T-helper 1 cell (primary cell): ENCODE data around the gene NBDY.
"Not testable (repeated sequence)": the region's sequence is repeated elsewhere in the genome, so short reads cannot be mapped to it uniquely, and the experiment has no call there.

Source experiments
- DNase-seq, 5 donors: peaks; one replicate each; pipeline ENCODE4 v3.0.0-alpha.2; 2012 to 2020

NBDY gene

GRCh38 chrX:56802921-56803849 is 74.1 kb downstream of the NBDY start:
- DNase-seq = peak in 4 of 5 donors; percentile 11 to 81 (median 35)

GRCh38 chrX:56803850-56804681 is 75.0 kb downstream of the NBDY start:
- no peak for DNase-seq

- DNase-seq = no peak
Measured at GRCh38 chrX:56804867-56805266, 75.8 kb downstream of the NBDY start.

GRCh38 chrX:56805399-56805798 is 76.4 kb downstream of the NBDY start:
- no peak for DNase-seq

GRCh38 chrX:56806176-56806575 is 77.1 kb downstream of the NBDY start:
- DNase-seq = not testable (repeated sequence)

GRCh38 chrX:56811599-56811998 is 82.6 kb downstream of the NBDY start:
- DNase-seq = no peak

GRCh38 chrX:56812515-56813105 is 83.6 kb downstream of the NBDY start:
- DNase-seq = peak in 1 of 5 donors; percentile 82

GRCh38 chrX:56813318-56813837 is 84.3 kb downstream of the NBDY start:
- DNase-seq = peak; percentile 11 to 75 (median 29)

GRCh38 chrX:56817179-56817578 is 88.1 kb downstream of the NBDY start:
- DNase-seq = no peak

GRCh38 chrX:56826020-56826419 is 97.0 kb downstream of the NBDY start:
- no peak for DNase-seq

GRCh38 chrX:56833626-56834025 is 104.6 kb downstream of the NBDY start:
- no peak for DNase-seq

GRCh38 chrX:56853436-56853835 is 124.4 kb downstream of the NBDY start:
- no peak for DNase-seq

- no peak for DNase-seq
Measured at GRCh38 chrX:56857042-56857441, 128.0 kb downstream of the NBDY start.

GRCh38 chrX:56860888-56861287 is 131.8 kb downstream of the NBDY start:
- no peak for DNase-seq
